Left ventricle myocardium inferior (tissue), 1 donor: ENCODE results near the gene RERE. TPM values are rescaled to one million over a fixed set of nuclear protein-coding genes. Genes with fewer than 3 reads are reported as not detected.

Experiments used
- DNase-seq: peaks from one replicate; pipeline ENCODE4 v3.0.0-alpha.2; 2020
- H3K27ac ChIP-seq: fragments of 200-600 bp; replicated peaks from 2 replicates; pipeline ENCODE4 v1.8.0; 2021
- H3K27me3 ChIP-seq: fragments of 200-600 bp; 2 replicates; pipeline ENCODE4 v1.8.0; 2021; ENCODE audit warnings: low read depth
- H3K36me3 ChIP-seq: fragments of 200-600 bp; 2 replicates; pipeline ENCODE4 v1.8.0; 2021
- H3K4me1 ChIP-seq: fragments of 200-600 bp; 2 replicates; pipeline ENCODE4 v1.8.0; 2021
- H3K4me3 ChIP-seq: fragments of 200-600 bp; 2 replicates; pipeline ENCODE4 v1.8.0; 2021; ENCODE audit warnings: mild to moderate bottlenecking, moderate library complexity
- H3K9me3 ChIP-seq: fragments of 200-600 bp; replicated peaks from 2 replicates; pipeline ENCODE4 v1.8.0; 2021
- CTCF ChIP-seq: fragments of 200-600 bp; IDR thresholded peaks from 2 replicates; pipeline ENCODE4 v1.8.0; 2021; ENCODE audit warnings: antibody characterized with exemption, mild to moderate bottlenecking, borderline replicate concordance
- intact Hi-C: fragments of 100-400 bp; cut with micrococcal nuclease; formaldehyde crosslinking; loops from one replicate; pipeline ENCODE4 v1.11.0; 2022
- total RNA-seq: library from RNA; stranded (reverse); fragmentation: NEBNext Ultra II Directional; extraction: Animal tissue kit (Norgen Biotek cat#: 25700); gene quantifications from one replicate; pipeline ENCODE4 v1.2.1, GENCODE V29; 2021
- donor health status: DM: no; HTN: yes; CAD: no; lungs with severe emphysema.

RERE gene
- total RNA-seq, 1 donor from 2014 or later, result 141 TPM

- no peak overlapping the region for H3K4me3 ChIP-seq
- H3K27ac ChIP-seq, result peak overlapping the region; percentile 89
- H3K4me1 ChIP-seq, result peaks cover 97% of the 10 kb centered on the region
- H3K36me3 ChIP-seq, result peaks cover 5% of the 10 kb centered on the region
- TF ChIP-seq CTCF, result no peak
- DNase-seq, result no peak
- H3K27me3 ChIP-seq, result no peaks in the 10 kb centered on the region
- intact Hi-C loops, result no loop called here
- H3K9me3 ChIP-seq, result no peaks in the 10 kb centered on the region
Observed at GRCh38 chr1:8389958-8390535, 427.4 kb downstream of the RERE start.

GRCh38 chr1:8388732-8389562 is 428.5 kb downstream of the RERE start:
- Histone ChIP-seq H3K4me3 (no peak overlapping the region), H3K9me3 (no peaks in the 10 kb centered on the region), H3K4me1 (peaks cover 97% of the 10 kb centered on the region), H3K27ac (peak overlapping the region; percentile 89), H3K36me3 (peaks cover 5% of the 10 kb centered on the region), H3K27me3 (no peaks in the 10 kb centered on the region)
- TF ChIP-seq CTCF, result no peak
- intact Hi-C loops, result no loop called here
- DNase-seq, result no peak

- peaks cover 5% of the 10 kb centered on the region for H3K36me3 ChIP-seq
- no peak for DNase-seq
- intact Hi-C loops, result no loop called here
- H3K9me3 ChIP-seq, result no peaks in the 10 kb centered on the region
- H3K4me1 ChIP-seq, result peaks cover 97% of the 10 kb centered on the region
- no peak for TF ChIP-seq CTCF
- H3K4me3 ChIP-seq, result no peak overlapping the region
- H3K27me3 ChIP-seq, result no peaks in the 10 kb centered on the region
- peak overlapping the region; percentile 94 for H3K27ac ChIP-seq
Observed at GRCh38 chr1:8386247-8386646, 431.2 kb downstream of the RERE start.

GRCh38 chr1:8384577-8384976 is 432.9 kb downstream of the RERE start:
- Histone ChIP-seq H3K27me3 (no peaks in the 10 kb centered on the region), H3K27ac (peak overlapping the region; percentile 94), H3K4me1 (peaks cover 97% of the 10 kb centered on the region), H3K4me3 (no peak overlapping the region), H3K9me3 (no peaks in the 10 kb centered on the region), H3K36me3 (peaks cover 5% of the 10 kb centered on the region)
- DNase-seq, result no peak
- TF ChIP-seq CTCF, result no peak
- intact Hi-C loops, result no loop called here

- no peak for DNase-seq
- H3K4me1 ChIP-seq, result peaks cover 97% of the 10 kb centered on the region
- no peak overlapping the region for H3K4me3 ChIP-seq
- no peak for TF ChIP-seq CTCF
- intact Hi-C loops, result no loop called here
- H3K27me3 ChIP-seq, result no peaks in the 10 kb centered on the region
- peak overlapping the region; percentile 94 for H3K27ac ChIP-seq
- H3K36me3 ChIP-seq, result peaks cover 2% of the 10 kb centered on the region
- no peaks in the 10 kb centered on the region for H3K9me3 ChIP-seq
Observed at GRCh38 chr1:8384088-8384487, 433.4 kb downstream of the RERE start.
